K562 (cell line): ENCODE results near the gene RNASET2. TPM values are rescaled to one million over a fixed set of nuclear protein-coding genes. Genes with fewer than 3 reads are reported as not detected.
"Not testable (repeated sequence)": the region's sequence is repeated elsewhere in the genome, so short reads cannot be mapped to it uniquely, and the experiment has no call there.

Experiments used
- ARID4B ChIP-seq: sonication (generic); formaldehyde crosslinking; IDR thresholded peaks from 2 replicates; pipeline ENCODE4 v1.8.0; 2022; ENCODE audit warnings: mild to moderate bottlenecking, missing genetic modification reagents
- ATF1 ChIP-seq, 2 experiments: fragments of 450-650 bp in 1 of 2; IDR thresholded peaks; 2 replicates each; pipeline ENCODE4 v1.6.1; 2016; ENCODE audit warnings: missing compliant biosample characterization in 1 of 2, missing genetic modification characterization in 1 of 2
- BACH1 ChIP-seq: fragments of 200-800 bp; sonication (Bioruptor generic); IDR thresholded peaks from 2 replicates; pipeline ENCODE4 v1.6.1; 2016; ENCODE audit warnings: missing genetic modification characterization, missing compliant biosample characterization
- CLOCK ChIP-seq: fragments of 250-450 bp; sonication (Bioruptor Pico); IDR thresholded peaks from 2 replicates; pipeline ENCODE4 v1.4.0; 2020; ENCODE audit warnings: mild to moderate bottlenecking, moderate library complexity, borderline replicate concordance
- ERF ChIP-seq: fragments of 450-650 bp; formaldehyde crosslinking; IDR thresholded peaks from 2 replicates; pipeline ENCODE4 v1.4.0; 2020; ENCODE audit warnings: mild to moderate bottlenecking, mixed read lengths
- FOXK1 ChIP-seq: sonication (generic); formaldehyde crosslinking; IDR thresholded peaks from 2 replicates; pipeline ENCODE4 v1.8.0; 2022; ENCODE audit warnings: missing genetic modification reagents, mild to moderate bottlenecking, borderline replicate concordance
- FOXP1 ChIP-seq: sonication (generic); formaldehyde crosslinking; IDR thresholded peaks from 2 replicates; pipeline ENCODE4 v1.8.0; 2022; ENCODE audit warnings: mild to moderate bottlenecking, missing genetic modification reagents
- GABPB1 ChIP-seq: sonication (generic); formaldehyde crosslinking; IDR thresholded peaks from 2 replicates; pipeline ENCODE4 v1.8.0; 2022; ENCODE audit warnings: mild to moderate bottlenecking, missing genetic modification reagents
- LCOR ChIP-seq: sonication (generic); formaldehyde crosslinking; IDR thresholded peaks from 2 replicates; pipeline ENCODE4 v1.8.0; 2022; ENCODE audit warnings: mild to moderate bottlenecking, missing genetic modification reagents
- RCOR1 ChIP-seq, 2 experiments: IDR thresholded peaks; 2 replicates each; pipeline ENCODE4 v1.6.1; 2012; ENCODE audit warnings: low read depth in 2 of 2, low read length in 2 of 2, borderline replicate concordance in 1 of 2, improper control_type of control experiment in 1 of 2
- polyA plus RNA-seq, 8 experiments: library from polyadenylated mRNA; depleted of rRNA in 4 of 8; stranded (reverse) in 5 of 8; unstranded in 3 of 8; fragments of >200 nt; fragmentation: Nextera tagmentation in 2 of 8; fragmentation: Illumina TruSeq in 1 of 8; extraction: Ambion mirVana in 2 of 8; extraction: Trizol in 1 of 8; gene quantifications; 2 replicates each; pipeline versions ENCODE4 v1.2.1 to v1.2.3, GENCODE V29; 2011 to 2014; ENCODE audit warnings: inconsistent platforms in 1 of 8, missing spikeins in 1 of 8
- total RNA-seq, 7 experiments: library from RNA; depleted of rRNA in 6 of 7; stranded (reverse); fragments of >200 nt in 6 of 7; fragmentation: Illumina TruSeq in 2 of 7; extraction: Trizol in 2 of 7; gene quantifications; 2 replicates each; pipeline versions ENCODE4 v1.2.1 to v1.2.3, GENCODE V29; 2011 to 2021; ENCODE audit warnings: low replicate concordance in 1 of 7
- TF ChIP-seq, protein P1 (sequence below): IDR thresholded peaks from 2 replicates; pipeline ENCODE4 v1.6.1; 2011; ENCODE audit warnings: borderline replicate concordance, low read depth, mild to moderate bottlenecking, moderate library complexity, low read length; ENCODE audit not compliant: insufficient read depth, poor library complexity, severe bottlenecking
- TF ChIP-seq, protein P2 (sequence below): fragments of 450-650 bp; formaldehyde crosslinking; IDR thresholded peaks from 2 replicates; pipeline ENCODE4 v1.4.0; 2020; ENCODE audit warnings: mild to moderate bottlenecking, moderate library complexity

The RNASET2 gene
- total and polyA plus RNA-seq, 9 of the 15 experiments (the other 6 are each of a cell fraction or from before 2014, with no cell fraction given) = 7.4 to 141 (median 91.3) TPM

DNA sequence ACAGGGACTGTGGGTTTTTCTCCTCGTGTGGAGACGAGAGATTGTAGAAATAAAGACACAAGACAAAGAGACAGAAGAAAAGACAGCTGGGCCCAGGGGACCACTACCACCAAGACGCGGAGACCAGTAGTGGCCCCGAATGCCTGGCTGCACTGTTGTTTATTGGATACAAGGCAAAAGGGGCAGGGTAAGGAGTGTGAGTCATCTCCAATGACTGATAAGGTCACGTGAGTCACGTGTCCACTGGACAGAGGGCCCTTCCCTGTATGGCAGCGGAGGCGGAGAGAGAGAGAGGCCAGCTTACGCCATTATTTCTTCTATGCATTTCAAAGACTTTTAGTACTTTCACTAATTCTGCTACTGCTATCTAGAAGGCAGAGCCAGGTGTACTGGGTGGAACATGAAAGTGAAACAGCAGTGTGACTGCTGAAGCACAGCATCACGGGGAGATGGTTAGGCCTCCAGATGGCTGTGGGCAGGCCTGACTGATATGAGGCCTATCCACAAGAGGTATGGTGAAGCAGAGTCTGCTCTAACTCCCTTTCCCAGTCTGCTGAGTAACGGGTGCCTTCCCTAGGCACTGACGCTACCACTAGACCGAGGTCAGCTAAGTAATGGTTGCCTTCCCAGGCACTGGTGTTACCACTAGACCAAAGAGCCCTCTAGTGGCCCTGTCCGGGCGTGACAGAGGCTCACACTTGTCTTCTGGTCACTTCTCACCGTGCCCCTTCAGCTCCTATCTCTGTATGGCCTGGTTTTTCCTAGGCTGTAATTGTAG lies 5.3 kb downstream of the RNASET2 start (continued):
- TF ChIP-seq, protein P1, sequence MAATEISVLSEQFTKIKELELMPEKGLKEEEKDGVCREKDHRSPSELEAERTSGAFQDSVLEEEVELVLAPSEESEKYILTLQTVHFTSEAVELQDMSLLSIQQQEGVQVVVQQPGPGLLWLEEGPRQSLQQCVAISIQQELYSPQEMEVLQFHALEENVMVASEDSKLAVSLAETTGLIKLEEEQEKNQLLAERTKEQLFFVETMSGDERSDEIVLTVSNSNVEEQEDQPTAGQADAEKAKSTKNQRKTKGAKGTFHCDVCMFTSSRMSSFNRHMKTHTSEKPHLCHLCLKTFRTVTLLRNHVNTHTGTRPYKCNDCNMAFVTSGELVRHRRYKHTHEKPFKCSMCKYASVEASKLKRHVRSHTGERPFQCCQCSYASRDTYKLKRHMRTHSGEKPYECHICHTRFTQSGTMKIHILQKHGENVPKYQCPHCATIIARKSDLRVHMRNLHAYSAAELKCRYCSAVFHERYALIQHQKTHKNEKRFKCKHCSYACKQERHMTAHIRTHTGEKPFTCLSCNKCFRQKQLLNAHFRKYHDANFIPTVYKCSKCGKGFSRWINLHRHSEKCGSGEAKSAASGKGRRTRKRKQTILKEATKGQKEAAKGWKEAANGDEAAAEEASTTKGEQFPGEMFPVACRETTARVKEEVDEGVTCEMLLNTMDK = peak; percentile 33
- peak; percentile 71; the same call in 1 of the 2 replicates for TF ChIP-seq ARID4B
- 0 out of 4 replicates have a peak, but pooled peaks of 1 of the 2 experiments have one; percentile 8 for TF ChIP-seq RCOR1 (IDR thresholded peaks at IDR 0.05; ENCODE audit: borderline replicate concordance in 1 of 2, low read depth in 2 of 2, low read length in 2 of 2)
- peak; percentile 84 for TF ChIP-seq CLOCK (CRISPR knock-in tag)
- 0 out of 2 replicates have a peak, but pooled peaks have one; percentile 63 for TF ChIP-seq BACH1 (tag)
- TF ChIP-seq, protein P2, sequence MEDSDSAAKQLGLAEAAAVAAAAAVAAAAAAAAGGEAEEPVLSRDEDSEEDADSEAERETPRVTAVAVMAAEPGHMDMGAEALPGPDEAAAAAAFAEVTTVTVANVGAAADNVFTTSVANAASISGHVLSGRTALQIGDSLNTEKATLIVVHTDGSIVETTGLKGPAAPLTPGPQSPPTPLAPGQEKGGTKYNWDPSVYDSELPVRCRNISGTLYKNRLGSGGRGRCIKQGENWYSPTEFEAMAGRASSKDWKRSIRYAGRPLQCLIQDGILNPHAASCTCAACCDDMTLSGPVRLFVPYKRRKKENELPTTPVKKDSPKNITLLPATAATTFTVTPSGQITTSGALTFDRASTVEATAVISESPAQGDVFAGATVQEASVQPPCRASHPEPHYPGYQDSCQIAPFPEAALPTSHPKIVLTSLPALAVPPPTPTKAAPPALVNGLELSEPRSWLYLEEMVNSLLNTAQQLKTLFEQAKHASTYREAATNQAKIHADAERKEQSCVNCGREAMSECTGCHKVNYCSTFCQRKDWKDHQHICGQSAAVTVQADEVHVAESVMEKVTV = peak; percentile 69
- not testable (repeated sequence) for TF ChIP-seq ATF1 (CRISPR knock-in tag; IDR thresholded peaks at IDR 0.05)
- peak; percentile 66 for TF ChIP-seq ATF1 (tag; IDR thresholded peaks at IDR 0.05)
- TF ChIP-seq ERF = peak; percentile 62; the same call in 1 of the 2 replicates
- 0 out of 2 replicates have a peak, but pooled peaks have one; percentile 27 for TF ChIP-seq LCOR (CRISPR knock-in tag)
- 0 out of 2 replicates have a peak, but pooled peaks have one; percentile 69 for TF ChIP-seq FOXP1 (CRISPR knock-in tag)
- TF ChIP-seq GABPB1 (CRISPR knock-in tag) = peak; percentile 54
- TF ChIP-seq FOXK1 (CRISPR knock-in tag) = peak; percentile 77; the same call in 1 of the 2 replicates
